DND-41 (cell line): ENCODE data around the gene NOS1.

Experiments used
- EZH2 ChIP-seq: IDR thresholded peaks from 3 replicates; pipeline ENCODE4 v1.6.1; 2012; ENCODE audit warnings: borderline replicate concordance, low read depth, mild to moderate bottlenecking, moderate library complexity, low read length, inconsistent platforms; ENCODE audit not compliant: severe bottlenecking
- TF ChIP-seq, protein P1 (sequence below): IDR thresholded peaks from 2 replicates; pipeline ENCODE4 v1.5.1; 2012; ENCODE audit warnings: borderline replicate concordance, low read length, moderate library complexity, mild to moderate bottlenecking; ENCODE audit not compliant: poor library complexity, severe bottlenecking; ENCODE audit errors: extremely low read depth

DNA sequence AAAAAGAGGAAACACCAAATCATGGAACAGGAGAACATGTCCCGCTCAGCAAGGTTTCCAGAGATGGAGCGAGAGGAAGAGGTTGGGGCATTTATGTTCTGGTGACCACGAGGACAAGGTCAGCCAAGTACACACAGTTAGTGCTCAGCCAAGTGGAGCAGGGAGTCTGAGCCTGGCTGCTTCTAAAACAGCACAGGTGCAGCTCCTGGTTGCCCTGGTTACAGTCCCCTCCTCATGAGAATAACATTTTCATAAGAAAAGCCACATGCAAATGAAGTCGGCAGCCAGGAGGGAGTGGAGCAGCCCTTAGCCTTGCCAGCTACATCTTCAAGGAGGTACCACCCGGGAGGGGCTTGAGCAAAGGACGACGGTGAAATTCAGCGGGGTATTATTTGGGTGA is 81.8 kb downstream of the NOS1 start:
- TF ChIP-seq, protein P1, sequence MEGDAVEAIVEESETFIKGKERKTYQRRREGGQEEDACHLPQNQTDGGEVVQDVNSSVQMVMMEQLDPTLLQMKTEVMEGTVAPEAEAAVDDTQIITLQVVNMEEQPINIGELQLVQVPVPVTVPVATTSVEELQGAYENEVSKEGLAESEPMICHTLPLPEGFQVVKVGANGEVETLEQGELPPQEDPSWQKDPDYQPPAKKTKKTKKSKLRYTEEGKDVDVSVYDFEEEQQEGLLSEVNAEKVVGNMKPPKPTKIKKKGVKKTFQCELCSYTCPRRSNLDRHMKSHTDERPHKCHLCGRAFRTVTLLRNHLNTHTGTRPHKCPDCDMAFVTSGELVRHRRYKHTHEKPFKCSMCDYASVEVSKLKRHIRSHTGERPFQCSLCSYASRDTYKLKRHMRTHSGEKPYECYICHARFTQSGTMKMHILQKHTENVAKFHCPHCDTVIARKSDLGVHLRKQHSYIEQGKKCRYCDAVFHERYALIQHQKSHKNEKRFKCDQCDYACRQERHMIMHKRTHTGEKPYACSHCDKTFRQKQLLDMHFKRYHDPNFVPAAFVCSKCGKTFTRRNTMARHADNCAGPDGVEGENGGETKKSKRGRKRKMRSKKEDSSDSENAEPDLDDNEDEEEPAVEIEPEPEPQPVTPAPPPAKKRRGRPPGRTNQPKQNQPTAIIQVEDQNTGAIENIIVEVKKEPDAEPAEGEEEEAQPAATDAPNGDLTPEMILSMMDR: no peak
- no peak for TF ChIP-seq EZH2
